ENCODE data around the gene CDK5R2.

CDK5R2 gene

DNA sequence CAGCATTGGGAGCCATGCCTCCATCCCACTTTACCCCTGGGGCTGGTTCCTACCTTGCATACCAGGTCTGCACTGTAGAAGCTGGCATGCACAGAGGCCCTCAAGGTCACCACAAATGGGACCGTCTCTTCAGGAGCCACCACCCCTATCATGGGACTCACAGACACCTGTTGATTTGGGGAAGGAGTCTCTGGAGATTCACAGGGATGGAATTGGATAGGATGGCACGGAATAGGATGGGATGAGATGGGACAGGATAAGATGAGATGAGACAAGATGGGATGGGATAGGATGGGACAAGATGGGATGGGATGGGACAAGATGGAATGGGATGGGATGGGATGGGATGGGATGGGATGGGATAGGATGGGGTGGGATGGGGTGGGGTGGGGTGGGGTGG is 49.8 kb downstream of the CDK5R2 start:
- no peak for DNase-seq

DNA sequence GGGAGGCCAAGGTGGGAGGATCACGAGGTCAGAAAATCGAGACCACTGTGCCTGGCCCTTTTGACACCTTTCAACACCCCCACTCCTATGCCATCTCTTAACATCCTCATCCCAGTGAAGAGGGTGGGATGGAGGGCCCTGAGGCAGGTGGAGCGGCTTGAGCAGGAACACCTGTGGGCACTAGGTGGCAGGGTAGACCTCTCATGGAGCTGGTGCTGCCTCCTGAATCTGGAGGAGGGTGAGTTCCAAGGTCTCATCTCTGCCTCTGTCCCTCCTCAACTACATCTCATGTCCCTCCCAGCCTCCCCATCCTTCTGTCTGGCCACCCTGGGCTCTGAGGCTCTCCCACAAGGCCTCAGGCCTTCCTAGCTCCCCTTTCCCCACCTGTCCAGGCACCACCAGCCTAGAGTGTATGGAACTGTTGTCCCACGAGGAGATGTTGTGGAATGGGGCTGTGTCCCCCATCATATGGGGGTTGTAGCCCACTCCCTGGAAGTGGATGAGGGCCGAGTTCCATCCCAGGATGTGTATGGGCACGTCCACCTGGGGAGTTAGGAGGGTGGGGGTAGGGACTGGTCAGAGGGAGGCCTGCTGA is 50.8 kb downstream of the CDK5R2 start:
- no peak for DNase-seq

DNA sequence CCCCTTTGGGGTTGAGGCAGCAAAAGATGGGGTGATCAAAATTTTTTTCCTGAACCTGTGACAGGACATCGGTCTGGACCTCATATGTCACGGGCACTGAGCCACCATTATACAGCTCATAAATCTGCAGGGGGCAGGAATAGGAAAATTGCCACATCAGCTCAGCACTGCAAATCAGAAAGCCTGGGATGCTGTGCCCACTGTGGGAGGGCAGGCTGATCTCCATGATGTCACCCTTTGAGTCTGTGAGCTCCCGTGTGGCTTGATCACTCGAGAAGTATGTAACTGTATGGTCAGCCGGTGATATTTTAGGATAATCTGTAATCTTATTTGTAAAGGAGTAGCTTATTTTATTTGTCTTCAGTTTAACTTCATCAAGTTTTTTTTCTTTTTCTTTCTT is 51.4 kb downstream of the CDK5R2 start:
- no peak for DNase-seq
